Panc1 (cell line): ENCODE results near the gene SDF4.

Experiments used
- POLR2AphosphoS5 ChIP-seq: IDR thresholded peaks from 2 replicates; pipeline ENCODE4 v1.6.1; 2012; ENCODE audit warnings: mild to moderate bottlenecking, low read depth, low read length, moderate library complexity
- SIN3A ChIP-seq: IDR thresholded peaks from 2 replicates; pipeline ENCODE4 v1.6.1; 2012; ENCODE audit warnings: low read depth, mild to moderate bottlenecking, low read length, moderate library complexity, borderline replicate concordance; ENCODE audit not compliant: insufficient read depth
- TF ChIP-seq, protein P1 (sequence below): fragments of 450-650 bp; IDR thresholded peaks from 2 replicates; pipeline ENCODE4 v1.5.1; 2017; ENCODE audit warnings: mild to moderate bottlenecking
- TF ChIP-seq, protein P2 (sequence below), 2 experiments: IDR thresholded peaks; 2 replicates each; pipeline ENCODE4 v1.6.1; 2011 to 2012; ENCODE audit warnings: low read depth in 2 of 2, control low read depth in 1 of 2, low read length in 1 of 2, mild to moderate bottlenecking in 1 of 2, moderate library complexity in 1 of 2; ENCODE audit not compliant: insufficient read depth in 1 of 2

DNA sequence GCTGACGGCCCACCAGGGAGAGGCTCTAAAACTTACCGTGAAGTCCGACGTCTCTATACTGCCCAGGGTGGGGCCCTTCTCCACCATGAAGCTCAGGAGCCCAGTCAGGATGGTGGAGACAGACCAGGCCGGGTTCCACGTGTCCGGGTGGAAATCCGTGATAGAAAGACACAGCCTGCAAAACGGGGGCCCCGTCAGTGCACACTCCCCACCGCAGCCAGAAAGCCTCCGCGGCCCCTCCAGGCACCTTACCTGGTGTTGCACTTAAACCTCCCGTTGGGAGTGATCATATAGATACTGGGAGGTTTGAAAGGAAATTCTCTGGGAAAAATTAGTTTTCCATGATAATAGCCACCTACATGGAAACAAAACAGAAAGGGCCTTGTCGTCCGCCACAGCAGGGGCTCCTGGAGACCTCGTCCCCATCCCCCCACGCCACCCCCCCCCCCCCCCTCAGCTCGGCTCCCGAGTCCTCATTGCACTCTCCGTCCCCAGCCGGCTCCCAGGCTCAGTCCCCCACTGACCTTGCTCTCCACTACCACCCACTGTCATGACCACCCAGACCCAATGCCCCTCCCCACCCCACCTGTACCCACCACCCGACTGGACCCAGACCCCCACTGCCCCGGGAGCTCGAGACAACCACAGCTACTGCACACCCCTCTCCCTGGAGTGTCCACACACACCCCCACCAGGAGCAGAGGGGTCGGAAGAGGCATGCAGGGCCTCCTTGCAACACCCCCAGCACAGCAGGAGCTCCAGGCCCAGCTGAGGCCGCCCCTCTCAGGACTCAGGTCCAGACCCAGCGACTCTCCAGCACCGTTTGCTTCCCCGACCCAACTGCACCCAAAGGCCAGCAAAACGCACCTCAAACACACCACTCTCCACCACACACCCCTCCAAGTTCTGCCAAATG lies 25.4 kb upstream of the SDF4 start:
- TF ChIP-seq, protein P1, sequence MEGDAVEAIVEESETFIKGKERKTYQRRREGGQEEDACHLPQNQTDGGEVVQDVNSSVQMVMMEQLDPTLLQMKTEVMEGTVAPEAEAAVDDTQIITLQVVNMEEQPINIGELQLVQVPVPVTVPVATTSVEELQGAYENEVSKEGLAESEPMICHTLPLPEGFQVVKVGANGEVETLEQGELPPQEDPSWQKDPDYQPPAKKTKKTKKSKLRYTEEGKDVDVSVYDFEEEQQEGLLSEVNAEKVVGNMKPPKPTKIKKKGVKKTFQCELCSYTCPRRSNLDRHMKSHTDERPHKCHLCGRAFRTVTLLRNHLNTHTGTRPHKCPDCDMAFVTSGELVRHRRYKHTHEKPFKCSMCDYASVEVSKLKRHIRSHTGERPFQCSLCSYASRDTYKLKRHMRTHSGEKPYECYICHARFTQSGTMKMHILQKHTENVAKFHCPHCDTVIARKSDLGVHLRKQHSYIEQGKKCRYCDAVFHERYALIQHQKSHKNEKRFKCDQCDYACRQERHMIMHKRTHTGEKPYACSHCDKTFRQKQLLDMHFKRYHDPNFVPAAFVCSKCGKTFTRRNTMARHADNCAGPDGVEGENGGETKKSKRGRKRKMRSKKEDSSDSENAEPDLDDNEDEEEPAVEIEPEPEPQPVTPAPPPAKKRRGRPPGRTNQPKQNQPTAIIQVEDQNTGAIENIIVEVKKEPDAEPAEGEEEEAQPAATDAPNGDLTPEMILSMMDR, result no peak
- TF ChIP-seq POLR2AphosphoS5 (no peak), SIN3A (no peak)
- TF ChIP-seq, protein P2, sequence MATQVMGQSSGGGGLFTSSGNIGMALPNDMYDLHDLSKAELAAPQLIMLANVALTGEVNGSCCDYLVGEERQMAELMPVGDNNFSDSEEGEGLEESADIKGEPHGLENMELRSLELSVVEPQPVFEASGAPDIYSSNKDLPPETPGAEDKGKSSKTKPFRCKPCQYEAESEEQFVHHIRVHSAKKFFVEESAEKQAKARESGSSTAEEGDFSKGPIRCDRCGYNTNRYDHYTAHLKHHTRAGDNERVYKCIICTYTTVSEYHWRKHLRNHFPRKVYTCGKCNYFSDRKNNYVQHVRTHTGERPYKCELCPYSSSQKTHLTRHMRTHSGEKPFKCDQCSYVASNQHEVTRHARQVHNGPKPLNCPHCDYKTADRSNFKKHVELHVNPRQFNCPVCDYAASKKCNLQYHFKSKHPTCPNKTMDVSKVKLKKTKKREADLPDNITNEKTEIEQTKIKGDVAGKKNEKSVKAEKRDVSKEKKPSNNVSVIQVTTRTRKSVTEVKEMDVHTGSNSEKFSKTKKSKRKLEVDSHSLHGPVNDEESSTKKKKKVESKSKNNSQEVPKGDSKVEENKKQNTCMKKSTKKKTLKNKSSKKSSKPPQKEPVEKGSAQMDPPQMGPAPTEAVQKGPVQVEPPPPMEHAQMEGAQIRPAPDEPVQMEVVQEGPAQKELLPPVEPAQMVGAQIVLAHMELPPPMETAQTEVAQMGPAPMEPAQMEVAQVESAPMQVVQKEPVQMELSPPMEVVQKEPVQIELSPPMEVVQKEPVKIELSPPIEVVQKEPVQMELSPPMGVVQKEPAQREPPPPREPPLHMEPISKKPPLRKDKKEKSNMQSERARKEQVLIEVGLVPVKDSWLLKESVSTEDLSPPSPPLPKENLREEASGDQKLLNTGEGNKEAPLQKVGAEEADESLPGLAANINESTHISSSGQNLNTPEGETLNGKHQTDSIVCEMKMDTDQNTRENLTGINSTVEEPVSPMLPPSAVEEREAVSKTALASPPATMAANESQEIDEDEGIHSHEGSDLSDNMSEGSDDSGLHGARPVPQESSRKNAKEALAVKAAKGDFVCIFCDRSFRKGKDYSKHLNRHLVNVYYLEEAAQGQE (IDR thresholded peaks at IDR 0.05; ENCODE audit: insufficient read depth in 1 of 2, low read depth in 2 of 2, low read length in 1 of 2), result no peak
